Measurements from ENCODE around the gene NR0B2. TPM values are rescaled to one million over a fixed set of nuclear protein-coding genes. Genes with fewer than 3 reads are reported as not detected.

NR0B2 gene
- total and polyA plus RNA-seq, 2 of the 13 experiments (the other 11 are each of a cell fraction or from before 2014, with no cell fraction given) = 72.5 to 133 TPM

- TF ChIP-seq ZNF142 (CRISPR knock-in tag; IDR thresholded peaks at IDR 0.05) (peak; percentile 64; the same call in 1 of the 2 replicates), ZNF749 (CRISPR knock-in tag; IDR thresholded peaks at IDR 0.05; ENCODE audit: borderline replicate concordance) (0 out of 2 replicates have a peak, but pooled peaks have one; percentile 82), FOXC1 (CRISPR knock-in tag; IDR thresholded peaks at IDR 0.05; ENCODE audit: borderline replicate concordance) (peak; percentile 95), ISX (CRISPR knock-in tag; conservative IDR thresholded peaks at IDR 0.05) (0 out of 2 replicates have a peak, but pooled peaks have one; percentile 48), RORA (CRISPR knock-in tag; IDR thresholded peaks at IDR 0.05) (no peak), NFYB (CRISPR knock-in tag; IDR thresholded peaks at IDR 0.05) (peak; percentile 94), ZFY (CRISPR knock-in tag; IDR thresholded peaks at IDR 0.05) (peak; percentile 97), NFE2L2 (IDR thresholded peaks at IDR 0.05; ENCODE audit: low read length) (no peak), NR1H2 (CRISPR knock-in tag; IDR thresholded peaks at IDR 0.05; ENCODE audit: borderline replicate concordance, low read depth) (peak; percentile 69; the same call in 1 of the 2 replicates), ZBTB33 (CRISPR knock-in tag; IDR thresholded peaks at IDR 0.05) (no peak), ELF4 (CRISPR knock-in tag; IDR thresholded peaks at IDR 0.05; ENCODE audit: borderline replicate concordance) (no peak), DRAP1 (CRISPR knock-in tag; IDR thresholded peaks at IDR 0.05) (peak; percentile 81), KDM4B (CRISPR knock-in tag; IDR thresholded peaks at IDR 0.05) (no peak; the same call in 1 of the 2 replicates), MBD4 (IDR thresholded peaks at IDR 0.05; ENCODE audit: borderline replicate concordance, low read length) (no peak), TBX3 (IDR thresholded peaks at IDR 0.05; ENCODE audit: borderline replicate concordance) (no peak), TRIM22 (IDR thresholded peaks at IDR 0.05) (no peak), ZNF3 (CRISPR knock-in tag; IDR thresholded peaks at IDR 0.05) (no peak), ZNF674 (CRISPR knock-in tag; IDR thresholded peaks at IDR 0.05; ENCODE audit: low read depth) (no peak), SP1 (IDR thresholded peaks at IDR 0.05) (no peak), SP1 (CRISPR knock-in tag; IDR thresholded peaks at IDR 0.05) (0 out of 2 replicates have a peak, but pooled peaks have one; percentile 56), AHR (CRISPR knock-in tag; IDR thresholded peaks at IDR 0.05) (peak; percentile 68; the same call in 1 of the 2 replicates)
Measured at GRCh38 chr1:26921540-26922430, 8.0 kb upstream of the NR0B2 start, which contains the start of gene NUDC (continued).

Measured in HepG2 (cell line).